Measurements from ENCODE around the gene ACKR4. TPM values are rescaled to one million over a fixed set of nuclear protein-coding genes. Genes with fewer than 3 reads are reported as not detected.
"Not testable (repeated sequence)": the region's sequence is repeated elsewhere in the genome, so short reads cannot be mapped to it uniquely, and the experiment has no call there.

ACKR4 gene
- total RNA-seq, 2 experiments from 2014 or later, result not detected

DNA sequence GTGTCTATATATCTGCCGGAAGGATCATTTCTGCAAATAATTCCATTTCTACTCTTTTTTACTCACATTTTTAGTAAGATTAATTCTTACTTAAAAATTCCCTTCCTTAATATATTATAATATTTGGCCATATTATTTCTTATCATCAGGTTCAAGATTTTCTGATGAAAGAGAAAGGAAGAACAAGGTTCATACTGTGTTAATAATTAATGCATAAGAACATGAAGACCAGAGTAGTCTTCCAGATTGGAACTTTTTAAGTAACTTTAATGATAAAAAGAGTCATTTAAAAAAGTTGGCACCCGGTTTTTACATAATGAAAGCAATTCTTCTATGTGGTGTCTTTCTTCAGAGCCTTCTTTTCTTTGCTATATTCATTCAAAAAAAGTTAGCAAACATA, 590 bp downstream of the ACKR4 start:
- Mint-ChIP-seq H3K27ac (no peak overlapping the region), H3K36me3 (ENCODE audit: low read depth) (peaks cover 28% of the 10 kb centered on the region), H3K4me1 (ENCODE audit: low read depth) (peaks cover 3% of the 10 kb centered on the region), H3K27me3 (ENCODE audit: low read depth) (no peaks in the 10 kb centered on the region), H3K9me3 (no peaks in the 10 kb centered on the region), H3K4me3 (no peak overlapping the region)
- intact Hi-C loops (cut with micrococcal nuclease), result no loop called here
- DNase-seq, result no peak
- CTCF ChIA-PET, result interaction anchor here (0.6 kb wide), 1 partner anchor 779 kb away, joined by 3 read pairs; no protein-coding TSS in a partner anchor

DNA sequence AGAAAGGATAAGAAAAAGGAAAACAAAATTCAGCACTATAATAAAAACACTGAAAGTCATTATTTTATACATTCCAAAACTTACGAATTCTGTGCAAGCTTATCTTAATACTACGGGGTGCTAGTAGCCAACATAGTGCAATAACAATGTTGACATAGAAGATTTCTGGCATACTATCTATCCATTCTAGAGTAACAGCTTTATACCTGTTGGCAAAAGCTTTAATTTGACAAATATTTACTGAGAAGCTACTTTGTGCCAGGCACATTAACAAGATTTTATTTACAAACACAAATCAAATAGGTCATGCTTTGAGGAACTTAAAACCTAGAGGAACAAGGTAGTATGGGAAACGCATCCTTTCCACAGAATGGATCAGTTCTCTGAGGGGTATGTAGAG, 1.1 kb downstream of the ACKR4 start:
- H3K36me3 Mint-ChIP-seq (ENCODE audit: low read depth), result peaks cover 28% of the 10 kb centered on the region
- H3K4me3 Mint-ChIP-seq, result no peak overlapping the region
- no peaks in the 10 kb centered on the region for H3K27me3 Mint-ChIP-seq (ENCODE audit: low read depth)
- no peak for DNase-seq
- H3K27ac Mint-ChIP-seq, result no peak overlapping the region
- peaks cover 3% of the 10 kb centered on the region for H3K4me1 Mint-ChIP-seq (ENCODE audit: low read depth)
- CTCF ChIA-PET, result no interaction called here
- intact Hi-C loops (cut with micrococcal nuclease), result no loop called here
- H3K9me3 Mint-ChIP-seq, result no peaks in the 10 kb centered on the region

DNA sequence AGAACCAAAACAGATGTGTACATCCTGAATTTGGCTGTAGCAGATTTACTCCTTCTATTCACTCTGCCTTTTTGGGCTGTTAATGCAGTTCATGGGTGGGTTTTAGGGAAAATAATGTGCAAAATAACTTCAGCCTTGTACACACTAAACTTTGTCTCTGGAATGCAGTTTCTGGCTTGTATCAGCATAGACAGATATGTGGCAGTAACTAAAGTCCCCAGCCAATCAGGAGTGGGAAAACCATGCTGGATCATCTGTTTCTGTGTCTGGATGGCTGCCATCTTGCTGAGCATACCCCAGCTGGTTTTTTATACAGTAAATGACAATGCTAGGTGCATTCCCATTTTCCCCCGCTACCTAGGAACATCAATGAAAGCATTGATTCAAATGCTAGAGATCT, 3.5 kb downstream of the ACKR4 start:
- H3K9me3 Mint-ChIP-seq; H3K27me3 Mint-ChIP-seq (ENCODE audit: low read depth); H3K4me1 Mint-ChIP-seq (ENCODE audit: low read depth); DNase-seq; H3K4me3 Mint-ChIP-seq; H3K27ac Mint-ChIP-seq; CTCF ChIA-PET; intact Hi-C loops (cut with micrococcal nuclease): not testable (repeated sequence)
- peaks cover 25% of the 10 kb centered on the region for H3K36me3 Mint-ChIP-seq (ENCODE audit: low read depth)

DNA sequence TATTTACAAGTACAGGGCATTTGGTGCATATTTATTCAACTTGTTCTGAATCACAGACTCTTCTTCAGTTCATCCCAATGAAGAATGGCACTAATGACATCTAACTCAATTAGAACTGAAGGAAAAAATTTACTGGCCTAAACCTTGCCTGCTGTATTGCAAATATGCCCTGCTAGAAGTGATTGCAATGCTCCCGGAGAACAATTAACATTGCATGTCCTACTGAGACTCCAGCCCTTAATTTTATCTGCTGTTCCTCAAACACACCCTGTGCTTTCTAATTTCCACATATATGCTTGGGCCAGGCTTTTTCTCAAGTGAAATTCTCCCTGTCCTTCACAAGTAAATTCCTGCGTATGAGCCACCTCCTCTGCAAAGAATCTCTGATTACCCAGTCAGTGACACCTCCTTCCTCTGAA, 8.3 kb downstream of the ACKR4 start:
- no peaks in the 10 kb centered on the region for H3K27me3 Mint-ChIP-seq (ENCODE audit: low read depth)
- peaks cover 47% of the 10 kb centered on the region for H3K36me3 Mint-ChIP-seq (ENCODE audit: low read depth)
- H3K27ac Mint-ChIP-seq, result no peak overlapping the region
- DNase-seq, result no peak
- H3K9me3 Mint-ChIP-seq, result no peaks in the 10 kb centered on the region
- no peak overlapping the region for H3K4me3 Mint-ChIP-seq
- H3K4me1 Mint-ChIP-seq (ENCODE audit: low read depth), result no peaks in the 10 kb centered on the region
- intact Hi-C loops (cut with micrococcal nuclease), result no loop called here
- CTCF ChIA-PET, result no interaction called here

DNA sequence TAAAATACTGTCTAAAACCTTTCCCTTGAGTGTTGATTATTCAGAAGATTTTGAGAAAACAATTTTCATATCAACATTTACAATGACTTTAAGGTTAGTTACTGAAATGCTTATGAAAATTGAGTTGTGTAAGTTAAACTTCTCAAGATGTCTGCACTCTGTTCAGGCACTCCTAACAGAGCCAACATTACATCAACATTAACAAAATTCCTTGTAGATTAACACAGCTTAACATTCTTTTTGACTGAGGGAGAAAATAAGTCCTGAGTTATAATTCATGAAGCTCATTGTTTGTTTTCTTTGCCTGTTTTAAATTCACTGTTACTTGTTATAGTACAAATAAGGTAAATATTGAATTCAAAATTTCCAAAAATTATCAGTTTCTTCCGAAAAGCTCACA, 9.0 kb downstream of the ACKR4 start:
- H3K27me3 Mint-ChIP-seq (ENCODE audit: low read depth), result no peaks in the 10 kb centered on the region

DNA sequence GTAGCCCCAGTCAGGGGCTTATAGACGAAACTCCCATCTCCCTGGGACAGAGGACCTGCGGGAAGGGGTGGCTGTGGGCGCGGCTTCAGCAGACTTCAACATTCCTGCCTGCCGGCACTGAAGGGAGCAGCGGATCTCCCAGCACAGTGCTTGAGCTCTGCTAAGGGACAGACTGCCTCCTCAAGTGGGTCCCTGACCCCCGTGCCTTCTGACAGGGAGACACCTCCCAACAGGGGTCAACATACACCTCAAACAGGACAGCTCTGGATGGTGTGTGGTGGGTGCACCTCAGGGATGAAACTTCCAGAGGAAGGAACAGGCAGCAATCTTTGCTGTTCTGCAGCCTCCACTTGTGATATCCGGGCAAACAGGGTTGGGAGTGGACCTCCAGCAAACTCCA, 9.6 kb downstream of the ACKR4 start:
- H3K4me1 Mint-ChIP-seq (ENCODE audit: low read depth); H3K4me3 Mint-ChIP-seq; H3K9me3 Mint-ChIP-seq; H3K27ac Mint-ChIP-seq; H3K27me3 Mint-ChIP-seq (ENCODE audit: low read depth); DNase-seq; intact Hi-C loops (cut with micrococcal nuclease): not testable (repeated sequence)
- CTCF ChIA-PET, result interaction anchor here (0.5 kb wide), 1 partner anchor 11 kb away, joined by 3 read pairs; no protein-coding TSS in a partner anchor
- peaks cover 54% of the 10 kb centered on the region for H3K36me3 Mint-ChIP-seq (ENCODE audit: low read depth)

More for the DNA sequence above, 9.0 kb downstream of the ACKR4 start:
- Mint-ChIP-seq H3K9me3 (no peaks in the 10 kb centered on the region), H3K36me3 (ENCODE audit: low read depth) (peaks cover 51% of the 10 kb centered on the region), H3K27ac (no peak overlapping the region), H3K4me1 (ENCODE audit: low read depth) (no peaks in the 10 kb centered on the region), H3K4me3 (no peak overlapping the region)
- no peak for DNase-seq
- intact Hi-C loops (cut with micrococcal nuclease), result no loop called here
- CTCF ChIA-PET, result interaction anchor here (0.5 kb wide), 1 partner anchor 10 kb away, joined by 3 read pairs; no protein-coding TSS in a partner anchor

DNA sequence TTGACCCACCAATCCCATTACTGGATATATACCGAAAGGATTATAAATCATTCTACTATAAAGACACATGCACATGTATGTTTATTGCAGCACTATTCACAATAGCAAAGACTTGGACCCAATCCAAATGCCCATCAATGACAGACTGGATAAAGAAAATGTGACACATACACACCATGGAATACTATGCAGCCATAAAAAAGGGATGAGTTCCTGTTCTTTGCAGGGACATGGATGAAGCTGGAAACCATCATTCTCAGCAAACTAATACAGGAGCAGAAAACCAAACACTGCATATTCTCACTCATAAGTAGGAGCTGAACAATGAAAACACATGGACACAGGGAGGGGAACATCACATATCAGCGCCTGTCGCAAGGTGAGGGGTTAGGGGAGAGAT, 18.2 kb downstream of the ACKR4 start:
- H3K27me3 Mint-ChIP-seq (ENCODE audit: low read depth); H3K4me3 Mint-ChIP-seq; DNase-seq; intact Hi-C loops (cut with micrococcal nuclease); H3K27ac Mint-ChIP-seq; H3K9me3 Mint-ChIP-seq; H3K4me1 Mint-ChIP-seq (ENCODE audit: low read depth): not testable (repeated sequence)
- CTCF ChIA-PET, result interaction anchor here (1.2 kb wide), 1 partner anchor 79 kb away, joined by 4 read pairs; no protein-coding TSS in a partner anchor
- H3K36me3 Mint-ChIP-seq (ENCODE audit: low read depth), result peaks cover 41% of the 10 kb centered on the region

DNA sequence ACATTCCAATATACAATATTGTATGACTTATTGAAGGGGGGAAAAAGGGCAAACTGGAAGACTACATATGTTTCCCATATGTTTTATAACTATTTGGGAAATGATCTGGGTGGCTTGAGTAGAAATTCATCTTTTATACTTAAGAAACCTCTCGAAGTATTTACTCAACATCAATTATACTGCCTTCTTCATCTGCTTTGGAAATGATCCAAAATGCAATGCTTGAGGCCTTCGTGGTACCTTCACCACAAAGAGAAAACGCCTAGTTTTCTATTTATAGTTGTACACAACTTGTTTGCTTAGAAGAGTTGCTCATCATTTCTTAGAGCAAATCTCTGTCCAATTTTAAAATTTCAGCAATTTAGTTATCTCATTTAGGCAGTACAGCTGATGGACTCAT, 18.8 kb downstream of the ACKR4 start:
- intact Hi-C loops (cut with micrococcal nuclease), result no loop called here
- Mint-ChIP-seq H3K27me3 (ENCODE audit: low read depth) (no peaks in the 10 kb centered on the region), H3K36me3 (ENCODE audit: low read depth) (peaks cover 44% of the 10 kb centered on the region), H3K27ac (no peak overlapping the region), H3K4me3 (no peak overlapping the region), H3K4me1 (ENCODE audit: low read depth) (no peaks in the 10 kb centered on the region), H3K9me3 (peaks cover 5% of the 10 kb centered on the region)
- DNase-seq, result no peak
- CTCF ChIA-PET, result interaction anchor here (1.2 kb wide), 1 partner anchor 80 kb away, joined by 4 read pairs; no protein-coding TSS in a partner anchor

DNA sequence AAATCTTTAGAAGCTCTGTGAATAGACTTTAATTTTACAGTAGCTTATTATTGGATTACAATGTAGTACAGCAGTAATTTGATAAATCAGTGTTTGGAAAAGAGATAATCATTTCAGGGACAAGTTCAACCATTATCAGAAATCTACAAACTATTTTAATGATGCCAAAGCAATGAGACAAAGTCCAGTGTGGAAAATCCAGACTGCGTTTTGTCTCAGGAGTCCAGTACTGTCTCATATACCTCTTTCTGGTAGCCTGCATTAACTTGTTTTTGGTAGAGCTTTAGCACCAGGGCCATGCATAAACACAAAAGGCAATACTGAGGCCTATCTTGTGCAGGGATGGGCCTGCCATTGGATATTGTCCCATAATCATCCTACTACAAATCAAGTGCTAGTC, 19.7 kb downstream of the ACKR4 start:
- intact Hi-C loops (cut with micrococcal nuclease), result no loop called here
- DNase-seq, result no peak
- CTCF ChIA-PET, result no interaction called here
- Mint-ChIP-seq H3K4me3 (no peak overlapping the region), H3K27me3 (ENCODE audit: low read depth) (no peaks in the 10 kb centered on the region), H3K4me1 (ENCODE audit: low read depth) (peaks cover 2% of the 10 kb centered on the region), H3K9me3 (peaks cover 5% of the 10 kb centered on the region), H3K27ac (no peak overlapping the region), H3K36me3 (ENCODE audit: low read depth) (peaks cover 45% of the 10 kb centered on the region)

DNA sequence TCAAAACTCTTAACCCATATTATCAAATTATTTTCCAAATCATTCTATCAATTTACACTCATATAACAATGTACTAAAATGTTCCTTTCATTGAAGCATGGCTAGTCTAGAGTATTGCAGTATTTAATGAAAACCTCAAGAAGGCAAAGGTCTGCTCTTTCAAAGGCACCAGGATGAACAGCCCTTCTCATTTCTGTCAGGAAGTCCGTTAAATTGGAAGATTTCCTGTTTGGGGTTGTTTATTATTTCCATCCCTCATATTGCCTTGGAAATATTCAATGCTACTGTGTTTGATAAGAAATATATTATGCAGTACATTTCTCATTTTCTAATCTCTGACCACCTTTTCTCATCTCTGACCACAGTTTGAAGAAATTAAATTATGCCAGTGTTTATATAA, 25.1 kb downstream of the ACKR4 start:
- intact Hi-C loops (cut with micrococcal nuclease), result no loop called here
- Mint-ChIP-seq H3K27me3 (ENCODE audit: low read depth) (no peaks in the 10 kb centered on the region), H3K36me3 (ENCODE audit: low read depth) (peaks cover 29% of the 10 kb centered on the region), H3K4me1 (ENCODE audit: low read depth) (peaks cover 6% of the 10 kb centered on the region), H3K4me3 (no peak overlapping the region), H3K27ac (no peak overlapping the region), H3K9me3 (no peaks in the 10 kb centered on the region)
- DNase-seq, result no peak
- CTCF ChIA-PET, result no interaction called here

DNA sequence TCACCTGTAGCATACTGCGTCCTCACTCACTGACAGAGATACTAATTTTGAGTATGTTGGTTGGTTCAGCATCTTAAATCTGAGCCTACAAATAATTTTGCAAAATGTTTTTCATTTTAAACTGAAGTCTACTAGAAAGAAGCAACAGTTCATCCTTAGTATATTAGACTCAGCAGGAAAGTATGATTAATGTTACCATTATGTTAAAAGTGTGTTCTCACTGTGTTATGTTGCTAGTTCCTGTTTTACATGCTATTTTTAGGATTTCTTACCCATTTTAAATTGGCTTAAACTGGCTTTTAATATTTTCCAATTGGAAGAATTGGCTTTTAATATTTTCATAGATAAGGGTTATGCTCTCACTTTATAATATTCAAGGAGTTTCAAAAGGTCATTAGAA, 25.7 kb downstream of the ACKR4 start:
- no peak overlapping the region for H3K27ac Mint-ChIP-seq
- no peak overlapping the region for H3K4me3 Mint-ChIP-seq
- peaks cover 27% of the 10 kb centered on the region for H3K36me3 Mint-ChIP-seq (ENCODE audit: low read depth)
- no peaks in the 10 kb centered on the region for H3K27me3 Mint-ChIP-seq (ENCODE audit: low read depth)
- intact Hi-C loops (cut with micrococcal nuclease), result no loop called here
- no peaks in the 10 kb centered on the region for H3K9me3 Mint-ChIP-seq
- H3K4me1 Mint-ChIP-seq (ENCODE audit: low read depth), result peaks cover 6% of the 10 kb centered on the region
- no peak for DNase-seq
- CTCF ChIA-PET, result interaction anchor here (0.6 to 1.1 kb wide), 2 partner anchors 19 to 1013 kb away, joined by 3 to 4 read pairs; no protein-coding TSS in a partner anchor

DNA sequence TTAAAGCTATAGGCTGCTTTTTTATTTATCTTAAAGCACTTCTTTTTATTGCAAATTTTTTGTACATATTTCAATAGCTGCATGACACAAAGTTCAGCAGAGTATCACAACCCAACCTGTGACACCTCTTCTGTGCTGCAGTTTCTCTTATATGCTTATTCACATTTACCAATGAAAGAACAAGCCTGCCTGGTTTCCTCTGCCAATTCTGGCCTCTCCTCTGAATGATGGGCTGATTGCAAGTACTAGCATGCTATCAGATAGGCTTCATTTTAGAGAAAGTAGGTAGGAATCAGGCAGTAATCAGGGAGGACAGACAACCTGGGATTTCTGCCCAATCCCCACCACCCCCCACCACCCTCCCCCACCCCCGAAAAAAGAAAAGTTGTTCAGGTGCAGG, 26.6 kb downstream of the ACKR4 start:
- no peak overlapping the region for H3K4me3 Mint-ChIP-seq
- CTCF ChIA-PET, result interaction anchor here (1.1 kb wide), 1 partner anchor 18 kb away, joined by 4 read pairs; no protein-coding TSS in a partner anchor
- peaks cover 6% of the 10 kb centered on the region for H3K4me1 Mint-ChIP-seq (ENCODE audit: low read depth)
- intact Hi-C loops (cut with micrococcal nuclease), result no loop called here
- no peaks in the 10 kb centered on the region for H3K9me3 Mint-ChIP-seq
- H3K27me3 Mint-ChIP-seq (ENCODE audit: low read depth), result no peaks in the 10 kb centered on the region
- peaks cover 31% of the 10 kb centered on the region for H3K36me3 Mint-ChIP-seq (ENCODE audit: low read depth)
- no peak for DNase-seq
- H3K27ac Mint-ChIP-seq, result no peak overlapping the region

DNA sequence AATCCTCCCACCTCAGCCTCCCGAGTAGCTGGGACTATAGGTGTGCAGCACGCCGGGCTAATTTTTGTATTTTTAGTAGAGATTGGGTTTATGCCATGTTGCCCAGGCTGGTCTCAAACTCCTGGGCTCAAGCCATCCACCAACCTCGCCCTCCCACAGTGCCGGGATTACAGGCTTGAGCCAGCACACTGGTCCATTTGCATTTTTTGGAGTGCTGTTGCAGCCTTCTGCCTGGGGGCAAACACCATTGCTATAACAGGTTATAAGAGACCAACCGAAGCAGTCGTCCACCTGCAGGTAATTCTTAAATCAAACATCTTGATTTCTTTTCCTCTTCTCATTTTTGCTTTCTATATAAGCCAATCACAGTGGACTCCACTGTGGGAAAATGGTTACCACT, 27.7 kb downstream of the ACKR4 start:
- Mint-ChIP-seq H3K4me1 (ENCODE audit: low read depth) (peaks cover 9% of the 10 kb centered on the region), H3K36me3 (ENCODE audit: low read depth) (peaks cover 31% of the 10 kb centered on the region), H3K27ac (no peak overlapping the region), H3K27me3 (ENCODE audit: low read depth) (no peaks in the 10 kb centered on the region), H3K9me3 (no peaks in the 10 kb centered on the region), H3K4me3 (no peak overlapping the region)
- no peak for DNase-seq
- CTCF ChIA-PET, result interaction anchor here (0.5 kb wide), 1 partner anchor 89 kb away, joined by 3 read pairs; no protein-coding TSS in a partner anchor
- intact Hi-C loops (cut with micrococcal nuclease), result no loop called here
